ENCODE results near the gene EDEM3. TPM values are rescaled to one million over a fixed set of nuclear protein-coding genes. Genes with fewer than 3 reads are reported as not detected.

EDEM3 gene
- total and polyA plus RNA-seq, 9 donors: 7.1 to 22.7 (median 18.5) TPM

DNA sequence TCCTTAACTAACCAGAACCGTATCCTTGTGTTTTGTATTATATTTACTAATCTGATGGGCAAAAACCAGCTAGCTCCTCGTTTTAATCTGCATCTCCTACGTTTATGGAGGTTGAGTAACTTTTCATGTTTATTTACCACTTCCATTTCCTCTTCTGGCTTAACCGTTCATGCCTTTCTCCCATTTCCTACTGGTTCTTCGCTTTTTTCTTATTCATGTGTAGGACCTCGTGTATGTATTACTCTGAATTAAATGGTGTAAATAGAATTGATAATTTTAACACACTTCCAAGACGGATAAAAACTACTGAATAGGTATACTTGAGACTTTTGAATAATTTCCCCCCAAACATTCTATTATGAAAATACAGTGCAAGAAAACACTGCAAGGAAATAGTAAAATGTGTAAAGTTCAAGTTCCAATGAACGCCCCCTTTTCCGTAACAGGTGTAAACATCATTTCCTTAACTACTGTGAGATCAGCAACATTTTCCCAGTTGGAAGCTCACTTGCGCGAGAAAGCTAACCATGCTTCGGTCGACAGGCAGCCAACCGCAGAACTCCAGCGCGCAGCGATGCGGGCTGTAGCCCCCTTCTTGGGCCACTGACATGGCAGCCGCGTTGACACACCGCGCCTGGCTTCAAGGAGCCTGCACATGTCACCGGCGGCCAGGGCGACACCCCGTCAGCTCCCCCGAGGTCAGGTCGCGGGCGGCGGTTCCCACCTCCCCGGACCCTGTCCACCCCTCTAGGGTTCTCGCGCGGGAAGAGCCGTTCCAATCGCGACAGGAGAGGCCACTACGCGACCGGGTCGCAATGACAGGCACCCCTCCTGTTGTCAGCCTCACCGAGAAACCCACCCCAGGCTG lies 816 bp downstream of the EDEM3 start:
- TF ChIP-seq POLR2A (IDR thresholded peaks at IDR 0.05): no peak
- TF ChIP-seq EP300 (IDR thresholded peaks at IDR 0.05): no peak
- TF ChIP-seq, protein P1, sequence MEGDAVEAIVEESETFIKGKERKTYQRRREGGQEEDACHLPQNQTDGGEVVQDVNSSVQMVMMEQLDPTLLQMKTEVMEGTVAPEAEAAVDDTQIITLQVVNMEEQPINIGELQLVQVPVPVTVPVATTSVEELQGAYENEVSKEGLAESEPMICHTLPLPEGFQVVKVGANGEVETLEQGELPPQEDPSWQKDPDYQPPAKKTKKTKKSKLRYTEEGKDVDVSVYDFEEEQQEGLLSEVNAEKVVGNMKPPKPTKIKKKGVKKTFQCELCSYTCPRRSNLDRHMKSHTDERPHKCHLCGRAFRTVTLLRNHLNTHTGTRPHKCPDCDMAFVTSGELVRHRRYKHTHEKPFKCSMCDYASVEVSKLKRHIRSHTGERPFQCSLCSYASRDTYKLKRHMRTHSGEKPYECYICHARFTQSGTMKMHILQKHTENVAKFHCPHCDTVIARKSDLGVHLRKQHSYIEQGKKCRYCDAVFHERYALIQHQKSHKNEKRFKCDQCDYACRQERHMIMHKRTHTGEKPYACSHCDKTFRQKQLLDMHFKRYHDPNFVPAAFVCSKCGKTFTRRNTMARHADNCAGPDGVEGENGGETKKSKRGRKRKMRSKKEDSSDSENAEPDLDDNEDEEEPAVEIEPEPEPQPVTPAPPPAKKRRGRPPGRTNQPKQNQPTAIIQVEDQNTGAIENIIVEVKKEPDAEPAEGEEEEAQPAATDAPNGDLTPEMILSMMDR (IDR thresholded peaks at IDR 0.05): no peak
- WGBS, 3 donors: 2 to 3% (median 2%) methylated on average over 34 to 43 of the region's 43 CpGs

DNA sequence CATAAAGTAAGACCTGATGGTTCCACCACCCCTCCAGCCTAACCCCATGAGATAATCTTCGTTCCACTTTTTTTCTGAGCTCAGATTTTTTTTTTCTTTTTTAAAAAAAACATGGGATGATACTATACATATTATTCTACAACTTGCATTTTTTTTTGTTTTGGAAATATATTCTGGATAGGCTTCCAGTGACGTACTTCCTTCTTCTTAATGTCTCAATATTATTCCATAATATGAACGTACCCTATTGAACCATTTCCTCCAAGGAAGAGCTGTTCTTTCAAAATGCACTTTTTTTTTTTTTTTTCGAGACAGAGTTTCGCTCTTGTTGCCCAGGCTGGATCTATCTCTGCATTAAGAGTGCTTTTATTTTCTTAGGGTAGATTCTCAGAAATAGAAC lies 1.5 kb downstream of the EDEM3 start:
- Histone ChIP-seq H3K27me3 (no peaks in the 10 kb centered on the region), H3K4me3 (no peak overlapping the region), H3K27ac (no peak overlapping the region), H3K36me3 (no peaks in the 10 kb centered on the region), H3K9me3 (no peaks in the 10 kb centered on the region), H3K4me1 (ENCODE audit: insufficient read depth) (peaks cover 3% of the 10 kb centered on the region)
- 82 to 90% (median 89%) methylated on average over 5 of the region's 5 CpGs for WGBS, 3 donors
- intact Hi-C loops (cut with DNase I): loop anchor here in 1 of 4 donors (10.0 kb wide), 1 partner anchor 562 kb away; the partner anchor contains the start of gene IVNS1ABP
- DNase-seq: no peak
- TF ChIP-seq, protein P1 (IDR thresholded peaks at IDR 0.05): no peak
- TF ChIP-seq EP300 (IDR thresholded peaks at IDR 0.05) (no peak), POLR2A (IDR thresholded peaks at IDR 0.05) (no peak)

More for the DNA sequence above, 816 bp downstream of the EDEM3 start:
- H3K4me1 ChIP-seq (ENCODE audit: insufficient read depth): peaks cover 3% of the 10 kb centered on the region
- H3K27me3 ChIP-seq: no peaks in the 10 kb centered on the region
- H3K4me3 ChIP-seq: peak overlapping the region; percentile 95
- no peak for DNase-seq
- H3K36me3 ChIP-seq: no peaks in the 10 kb centered on the region
- H3K9me3 ChIP-seq: no peaks in the 10 kb centered on the region
- peak overlapping the region; percentile 83 to 91 for H3K27ac ChIP-seq
- intact Hi-C loops (cut with DNase I): loop anchor here in 1 of 4 donors (10.0 kb wide), 1 partner anchor 561 kb away; the partner anchor contains the start of gene IVNS1ABP

DNA sequence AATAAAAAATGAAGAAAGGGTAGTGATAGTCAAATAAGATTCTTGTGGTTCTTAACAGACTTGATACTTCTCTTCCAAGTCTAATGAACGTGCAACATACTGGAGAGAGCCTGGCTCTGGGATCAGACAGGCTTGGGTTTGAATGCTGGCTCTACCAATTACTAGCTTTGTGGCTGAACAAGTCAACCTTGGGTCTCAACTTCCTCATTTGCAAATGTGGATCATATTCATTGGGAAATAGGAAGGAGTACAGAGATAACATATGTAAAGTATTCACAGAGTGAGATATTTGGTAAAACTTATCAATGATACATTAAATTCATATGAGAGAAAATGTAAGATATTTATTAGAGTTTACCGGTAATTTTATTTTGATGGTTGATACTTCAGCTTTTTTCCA lies 2.0 kb downstream of the EDEM3 start:
- Histone ChIP-seq H3K27me3 (no peaks in the 10 kb centered on the region), H3K36me3 (no peaks in the 10 kb centered on the region), H3K9me3 (no peaks in the 10 kb centered on the region), H3K4me1 (ENCODE audit: insufficient read depth) (peaks cover 3% of the 10 kb centered on the region), H3K4me3 (no peak overlapping the region), H3K27ac (no peak overlapping the region)
- 96 to 99% (median 96%) methylated on average over 2 of the region's 2 CpGs for WGBS, 3 donors
- no peak for DNase-seq
- TF ChIP-seq EP300 (IDR thresholded peaks at IDR 0.05) (no peak), POLR2A (IDR thresholded peaks at IDR 0.05) (no peak)
- TF ChIP-seq, protein P1 (IDR thresholded peaks at IDR 0.05): no peak
- intact Hi-C loops (cut with DNase I): loop anchor here in 1 of 4 donors (10.0 kb wide), 1 partner anchor 562 kb away; the partner anchor contains the start of gene IVNS1ABP

DNA sequence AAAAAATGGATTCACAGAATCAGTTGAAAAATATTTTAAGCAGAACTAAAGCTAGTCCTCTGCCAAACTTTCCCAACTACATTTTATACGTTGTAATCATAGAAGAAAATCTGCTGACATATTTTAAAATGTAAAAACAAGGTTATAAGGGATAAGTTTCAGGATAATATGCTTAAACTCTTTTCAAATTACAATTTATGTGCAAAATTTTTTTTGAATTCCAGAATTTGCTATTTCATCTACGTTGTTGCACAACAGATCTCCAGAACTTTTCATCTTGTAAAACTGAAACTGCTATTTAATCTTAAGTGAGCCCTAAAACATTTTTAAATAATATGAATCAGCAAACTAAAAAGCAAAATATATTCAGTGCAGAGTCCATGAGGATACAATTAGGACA lies 5.9 kb downstream of the EDEM3 start:
- Histone ChIP-seq H3K27ac (no peak overlapping the region), H3K36me3 (no peaks in the 10 kb centered on the region), H3K9me3 (no peaks in the 10 kb centered on the region), H3K4me3 (no peak overlapping the region), H3K4me1 (ENCODE audit: insufficient read depth) (peaks cover 3% of the 10 kb centered on the region), H3K27me3 (no peaks in the 10 kb centered on the region)
- TF ChIP-seq EP300 (IDR thresholded peaks at IDR 0.05) (no peak), POLR2A (IDR thresholded peaks at IDR 0.05) (no peak)
- TF ChIP-seq, protein P1 (IDR thresholded peaks at IDR 0.05): no peak
- WGBS, 3 donors: 16 to 27% (median 19%) methylated on average over 2 of the region's 2 CpGs
- DNase-seq: no peak
- intact Hi-C loops (cut with DNase I): no loop called here
